Gastroesophageal sphincter (tissue), 4 donors: ENCODE measurements around the gene LAMA5. TPM values are rescaled to one million over a fixed set of nuclear protein-coding genes. Genes with fewer than 3 reads are reported as not detected.

Experiments used
- ATAC-seq: fragments of 150-250 bp; one replicate; pipeline ENCODE4 v1.9.1; 2016; ENCODE audit warnings: mild to moderate bottlenecking, moderate library complexity
- H3K27ac ChIP-seq, 4 donors: fragments of 200-600 bp; sonication (generic) in 3 of 4; 1 replicate in 3 of 4; 2 replicates in 1 of 4; pipeline ENCODE4 v1.5.1; 2016 to 2019
- H3K27me3 ChIP-seq: fragments of 200-600 bp; sonication (generic); one replicate; pipeline ENCODE4 v1.5.1; 2019
- H3K36me3 ChIP-seq, 2 donors: fragments of 200-600 bp; sonication (generic); one replicate each; pipeline ENCODE4 v1.5.1; 2019; ENCODE audit warnings: control low read depth in 1 of 2
- H3K4me1 ChIP-seq, 3 donors: fragments of 200-600 bp; sonication (generic); 1 replicate in 2 of 3; 2 replicates in 1 of 3; pipeline ENCODE4 v1.5.1; 2016 to 2019; ENCODE audit warnings: control low read depth in 2 of 3
- H3K4me3 ChIP-seq, 2 donors: fragments of 200-600 bp; sonication (generic); one replicate each; pipeline ENCODE4 v1.5.1; 2019; ENCODE audit warnings: mild to moderate bottlenecking in 1 of 2, moderate library complexity in 1 of 2
- H3K9me3 ChIP-seq, 3 donors: fragments of 200-600 bp; sonication (generic); one replicate each; pipeline ENCODE4 v1.5.1; 2017 to 2019; ENCODE audit warnings: control low read depth in 2 of 3
- EP300 ChIP-seq: sonication (generic); formaldehyde crosslinking; IDR thresholded peaks from one replicate; pipeline ENCODE4 v1.6.1; 2017; ENCODE audit warnings: antibody characterized with exemption, mild to moderate bottlenecking
- POLR2A ChIP-seq, 2 donors: fragments of 450-650 bp; IDR thresholded peaks; one replicate each; pipeline ENCODE4 v1.6.1; 2017; ENCODE audit warnings: antibody characterized with exemption in 2 of 2, mild to moderate bottlenecking in 2 of 2, moderate library complexity in 1 of 2
- POLR2AphosphoS5 ChIP-seq: sonication (generic); formaldehyde crosslinking; IDR thresholded peaks from one replicate; pipeline ENCODE4 v1.6.1; 2017; ENCODE audit warnings: antibody characterized with exemption
- WGBS, 2 donors: methylation state at CpG; one replicate each; pipeline ENCODE4 v1.1.5; 2018; ENCODE audit warnings: low coverage in 1 of 2; 5-methylcytosine and 5-hydroxymethylcytosine counted together
- total RNA-seq, 4 donors: library from RNA; depleted of rRNA; stranded (reverse); fragments of >200 nt; gene quantifications; one replicate each; pipeline ENCODE4 v1.1.0, GENCODE V29; 2016
- TF ChIP-seq, protein P1 (sequence below), 4 experiments: fragments of 200-600 bp in 2 of 4; fragments of 450-650 bp in 2 of 4; sonication (generic) in 1 of 4; IDR thresholded peaks; one replicate each; pipeline ENCODE4 v1.5.1; 2017 to 2019; ENCODE audit warnings: antibody characterized with exemption in 4 of 4, mild to moderate bottlenecking in 2 of 4, moderate library complexity in 2 of 4

LAMA5 gene
- total RNA-seq, 4 donors from 2014 or later = 58.6 to 259 (median 172) TPM

DNA sequence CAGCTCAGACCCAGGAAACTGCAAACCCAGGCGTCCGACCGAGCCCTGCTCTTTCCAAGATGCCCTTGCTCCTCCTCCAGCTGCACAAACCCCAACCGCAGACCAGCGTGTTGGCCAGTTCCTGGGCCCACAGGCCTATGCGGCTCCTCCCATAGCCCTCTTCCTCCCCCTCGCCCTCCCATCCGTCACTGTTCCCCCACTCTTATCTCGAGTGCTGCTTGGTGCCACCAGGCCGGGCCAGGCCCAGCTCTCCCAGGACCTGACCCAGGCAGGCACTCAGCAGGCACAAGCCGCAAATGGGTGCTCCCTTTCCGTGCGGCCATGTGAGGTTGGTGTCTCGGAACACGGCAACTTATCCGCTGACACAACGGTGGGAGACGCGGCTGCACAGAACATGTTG lies 35.8 kb downstream of the LAMA5 start:
- Histone ChIP-seq H3K27me3 (no peaks in the 10 kb centered on the region), H3K4me3 (no peak overlapping the region), H3K4me1 (no peaks in the 10 kb centered on the region), H3K36me3 (peaks cover 0 to 100% of the 10 kb centered on the region in 2 donors), H3K27ac (no peak overlapping the region), H3K9me3 (no peaks in the 10 kb centered on the region)
- 90 to 93% methylated on average over 6 to 9 of the region's 19 CpGs for WGBS, 2 donors
- no peak for ATAC-seq
- TF ChIP-seq, protein P1, sequence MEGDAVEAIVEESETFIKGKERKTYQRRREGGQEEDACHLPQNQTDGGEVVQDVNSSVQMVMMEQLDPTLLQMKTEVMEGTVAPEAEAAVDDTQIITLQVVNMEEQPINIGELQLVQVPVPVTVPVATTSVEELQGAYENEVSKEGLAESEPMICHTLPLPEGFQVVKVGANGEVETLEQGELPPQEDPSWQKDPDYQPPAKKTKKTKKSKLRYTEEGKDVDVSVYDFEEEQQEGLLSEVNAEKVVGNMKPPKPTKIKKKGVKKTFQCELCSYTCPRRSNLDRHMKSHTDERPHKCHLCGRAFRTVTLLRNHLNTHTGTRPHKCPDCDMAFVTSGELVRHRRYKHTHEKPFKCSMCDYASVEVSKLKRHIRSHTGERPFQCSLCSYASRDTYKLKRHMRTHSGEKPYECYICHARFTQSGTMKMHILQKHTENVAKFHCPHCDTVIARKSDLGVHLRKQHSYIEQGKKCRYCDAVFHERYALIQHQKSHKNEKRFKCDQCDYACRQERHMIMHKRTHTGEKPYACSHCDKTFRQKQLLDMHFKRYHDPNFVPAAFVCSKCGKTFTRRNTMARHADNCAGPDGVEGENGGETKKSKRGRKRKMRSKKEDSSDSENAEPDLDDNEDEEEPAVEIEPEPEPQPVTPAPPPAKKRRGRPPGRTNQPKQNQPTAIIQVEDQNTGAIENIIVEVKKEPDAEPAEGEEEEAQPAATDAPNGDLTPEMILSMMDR (IDR thresholded peaks at IDR 0.05) = no peak
- TF ChIP-seq EP300 (no peak), POLR2AphosphoS5 (no peak), POLR2A (IDR thresholded peaks at IDR 0.05) (no peak)

- ATAC-seq = no peak
- no peak overlapping the region for H3K27ac ChIP-seq
- TF ChIP-seq POLR2AphosphoS5 = no peak
- TF ChIP-seq POLR2A (IDR thresholded peaks at IDR 0.05) = no peak
- TF ChIP-seq, protein P1 (IDR thresholded peaks at IDR 0.05) = no peak
- no peak for TF ChIP-seq EP300
- H3K4me1 ChIP-seq = no peaks in the 10 kb centered on the region
- 60 to 80% methylated on average over 1 of the region's 46 CpGs for WGBS, 2 donors
- H3K36me3 ChIP-seq = peaks cover 0 to 100% of the 10 kb centered on the region in 2 donors
- no peaks in the 10 kb centered on the region for H3K27me3 ChIP-seq
- no peak overlapping the region for H3K4me3 ChIP-seq
- no peaks in the 10 kb centered on the region for H3K9me3 ChIP-seq
Measured at GRCh38 chr20:62330576-62331317, 36.4 kb downstream of the LAMA5 start.

DNA sequence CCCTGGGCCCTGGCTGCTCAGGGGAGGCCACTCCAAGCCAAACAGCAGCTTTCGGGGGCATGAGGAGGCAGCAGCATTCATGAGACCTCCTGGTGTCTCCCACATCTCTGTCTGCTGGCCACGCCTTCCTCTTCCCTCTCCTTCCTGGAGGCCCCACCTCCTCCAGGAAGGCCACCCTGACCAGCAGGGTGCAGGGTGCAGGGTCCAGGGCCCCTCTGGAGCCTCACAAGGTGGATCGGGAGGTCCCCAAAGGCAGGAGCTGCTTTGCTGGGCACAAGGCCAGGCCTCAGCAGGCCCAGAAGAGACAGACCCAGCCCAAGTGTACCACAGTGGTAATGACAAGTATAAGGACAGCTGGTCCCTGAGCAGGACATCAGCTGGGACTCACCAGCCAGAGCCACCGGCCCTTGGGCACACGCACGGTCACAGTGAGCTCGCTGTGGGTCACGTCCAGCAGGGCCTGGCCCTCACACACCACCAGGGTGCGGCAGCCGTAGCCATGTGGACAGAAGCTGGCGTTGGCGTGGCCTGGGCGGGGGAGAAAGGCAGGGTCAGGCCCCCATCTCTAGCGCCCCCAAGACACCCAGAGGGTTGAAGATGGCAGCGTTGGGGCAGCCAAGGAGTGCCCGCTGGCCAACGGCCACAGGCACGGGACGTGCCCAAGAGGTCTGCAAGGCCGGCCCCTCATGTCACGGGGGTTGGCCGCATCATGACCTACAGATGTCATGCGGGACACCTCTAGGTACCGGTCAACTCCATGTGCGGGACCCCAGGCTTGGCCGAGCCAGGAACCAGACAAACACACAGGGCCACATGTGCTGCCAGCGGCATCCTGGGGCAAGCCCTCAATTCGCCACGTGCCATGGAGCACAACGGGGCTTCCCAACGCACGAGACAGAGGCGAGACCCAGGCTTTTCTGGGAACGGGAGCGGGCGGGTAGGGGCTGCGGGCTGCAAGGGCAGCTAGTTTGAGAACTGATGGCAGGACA lies 37.4 kb downstream of the LAMA5 start:
- no peak for ATAC-seq
- no peaks in the 10 kb centered on the region for H3K27me3 ChIP-seq
- peaks cover 0 to 100% of the 10 kb centered on the region in 2 donors for H3K36me3 ChIP-seq
- no peaks in the 10 kb centered on the region for H3K9me3 ChIP-seq
- H3K4me1 ChIP-seq = no peaks in the 10 kb centered on the region
- TF ChIP-seq EP300 = no peak
- H3K4me3 ChIP-seq = no peak overlapping the region
- H3K27ac ChIP-seq = no peak overlapping the region
- 91 to 92% methylated on average over 8 to 11 of the region's 37 CpGs for WGBS, 2 donors

DNA sequence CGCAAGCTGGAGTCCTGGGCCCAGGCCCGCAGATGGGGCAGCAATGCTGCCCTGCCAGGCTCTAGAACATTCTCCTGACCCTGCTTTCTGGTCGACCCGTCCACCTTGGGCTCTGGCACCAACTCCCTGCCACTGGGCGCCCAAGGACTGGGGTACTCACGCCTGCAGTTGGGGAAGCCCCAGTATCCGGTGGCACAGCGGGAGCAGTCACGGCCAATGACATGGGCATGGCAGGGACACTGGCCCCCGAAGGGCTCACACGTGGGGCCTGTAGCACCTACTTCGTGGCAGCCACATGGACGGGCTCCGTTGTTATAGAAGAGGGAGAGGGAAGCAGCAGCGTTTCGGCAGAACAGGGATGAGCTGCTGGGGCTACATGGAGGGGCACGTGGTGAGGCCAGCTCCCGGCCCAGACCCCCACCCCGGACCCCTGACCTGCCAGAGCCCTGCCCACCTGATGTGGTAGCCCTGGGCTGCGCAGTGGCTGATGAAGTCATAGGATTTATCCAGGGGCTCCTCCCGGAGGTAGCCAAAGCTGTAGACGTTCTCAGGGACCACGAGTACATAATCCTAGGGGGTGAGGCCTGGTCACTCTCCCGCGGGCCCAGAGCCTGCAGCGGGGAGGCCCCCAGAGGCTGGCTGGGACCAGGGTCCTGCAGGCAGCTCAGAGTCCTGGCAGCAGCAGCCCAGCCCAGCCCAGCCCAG lies 38.3 kb downstream of the LAMA5 start:
- Histone ChIP-seq H3K4me1 (no peaks in the 10 kb centered on the region), H3K27ac (no peak overlapping the region), H3K4me3 (no peak overlapping the region), H3K36me3 (peaks cover 0 to 100% of the 10 kb centered on the region in 2 donors), H3K9me3 (no peaks in the 10 kb centered on the region), H3K27me3 (no peaks in the 10 kb centered on the region)
- TF ChIP-seq POLR2A (IDR thresholded peaks at IDR 0.05) (no peak), POLR2AphosphoS5 (no peak), EP300 (no peak)
- TF ChIP-seq, protein P1 (IDR thresholded peaks at IDR 0.05) = no peak
- no CpG with 5 or more reads among the region's 26 CpGs for WGBS, 2 donors
- no peak for ATAC-seq
